NCI-H524 treated with DMSO at 0.1 percent for 48 hours (cell line): Measurements from ENCODE around the gene LAMA2.

ENCODE experiments used
- DNase-seq: peaks from one replicate; lab custom pipeline; 2025; lab: John Stamatoyannopoulos, UW

The LAMA2 gene

DNA sequence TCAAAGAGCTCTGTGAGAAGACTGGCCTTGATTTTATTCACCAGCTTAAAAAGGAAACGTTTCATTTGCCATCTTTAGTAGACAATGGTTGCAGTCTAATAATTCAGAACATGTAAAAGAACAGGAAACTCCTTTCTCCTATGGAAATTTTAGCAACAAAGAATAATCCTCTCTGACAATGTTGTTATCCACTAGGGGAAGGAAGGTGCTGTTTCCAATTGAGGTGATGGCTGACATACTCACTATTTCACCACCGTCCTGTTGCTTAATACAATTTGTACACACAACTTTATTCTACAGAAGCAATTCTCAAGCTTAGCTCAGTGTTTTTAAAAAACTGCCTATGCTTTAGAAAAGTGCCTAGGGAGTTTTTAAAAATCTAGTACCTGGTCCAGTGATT is 634.4 kb downstream of the LAMA2 start:
- no peak for DNase-seq

DNA sequence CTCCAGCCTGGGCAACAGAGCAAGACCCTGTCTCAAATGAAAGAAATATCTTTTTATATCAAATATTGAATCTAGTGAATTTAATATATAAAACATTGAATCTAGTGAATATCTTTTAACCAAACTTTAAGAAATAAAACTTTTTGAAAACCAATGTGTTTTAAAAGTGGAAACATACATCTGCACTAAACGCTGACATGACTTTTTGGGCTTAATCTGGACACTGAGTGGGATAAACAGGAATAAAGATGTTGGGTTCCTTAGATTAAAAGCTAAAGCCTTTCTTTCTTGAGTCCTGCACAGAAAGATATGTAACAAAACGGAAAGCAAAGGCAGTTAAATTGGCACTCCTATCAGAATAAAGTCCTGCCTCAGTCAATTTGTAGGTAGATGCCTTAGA is 636.8 kb downstream of the LAMA2 start:
- no peak for DNase-seq

DNA sequence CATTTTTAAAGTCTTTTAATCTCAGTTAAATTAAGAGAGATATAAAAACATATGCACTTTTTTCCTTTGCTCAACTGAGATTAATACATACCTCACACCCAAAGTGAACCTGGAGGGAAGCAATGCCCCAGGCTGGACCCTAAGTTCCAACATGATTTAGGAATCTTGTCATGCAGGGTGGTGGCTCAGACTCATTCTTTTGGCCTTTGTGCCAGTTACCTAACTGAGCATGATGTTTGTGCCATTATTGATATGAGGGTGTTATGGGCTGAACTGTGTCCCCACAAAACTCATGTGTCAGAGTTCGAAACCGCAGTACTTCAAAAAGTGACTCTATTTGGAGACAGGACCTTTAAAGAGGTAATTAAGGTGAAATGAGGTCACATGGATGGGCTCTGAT is 639.0 kb downstream of the LAMA2 start:
- no peak for DNase-seq

DNA sequence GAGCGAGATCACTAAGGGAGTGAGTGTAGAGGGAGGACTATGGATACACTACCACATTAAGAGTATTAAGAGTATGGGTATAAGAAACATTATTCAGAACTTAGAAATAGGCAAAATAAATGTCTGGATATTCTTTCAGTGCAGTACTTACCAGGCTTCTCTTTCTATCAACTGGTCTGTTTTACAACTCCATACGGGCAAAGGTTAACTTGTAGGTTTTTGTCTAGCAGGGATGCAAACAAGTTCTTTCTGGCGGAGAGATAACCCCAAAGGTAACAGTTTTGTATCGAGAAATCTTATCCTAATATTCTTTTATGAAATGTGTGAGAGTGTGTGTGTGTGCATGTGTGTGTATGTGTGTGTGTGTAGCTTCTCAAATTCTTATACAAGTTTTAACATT is 640.9 kb downstream of the LAMA2 start:
- DNase-seq: no peak

DNA sequence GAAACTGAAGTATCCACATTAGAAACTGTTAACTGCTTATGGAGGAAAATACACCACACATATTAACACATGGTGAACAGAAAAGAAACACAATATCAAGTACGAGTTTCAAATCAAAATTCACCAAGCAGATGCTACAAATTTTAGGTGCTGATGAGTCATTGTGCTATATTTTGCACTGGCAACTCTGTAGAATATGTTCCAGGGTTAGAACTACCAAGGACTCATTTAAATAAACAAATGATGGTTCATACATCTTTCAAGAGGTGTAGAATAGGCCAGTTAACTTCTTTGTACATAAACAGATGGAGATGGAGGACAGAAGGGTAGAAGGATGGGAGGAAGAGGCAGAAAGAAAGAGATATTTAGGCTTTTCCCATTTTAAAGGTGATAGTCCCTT is 642.1 kb downstream of the LAMA2 start:
- DNase-seq: no peak

DNA sequence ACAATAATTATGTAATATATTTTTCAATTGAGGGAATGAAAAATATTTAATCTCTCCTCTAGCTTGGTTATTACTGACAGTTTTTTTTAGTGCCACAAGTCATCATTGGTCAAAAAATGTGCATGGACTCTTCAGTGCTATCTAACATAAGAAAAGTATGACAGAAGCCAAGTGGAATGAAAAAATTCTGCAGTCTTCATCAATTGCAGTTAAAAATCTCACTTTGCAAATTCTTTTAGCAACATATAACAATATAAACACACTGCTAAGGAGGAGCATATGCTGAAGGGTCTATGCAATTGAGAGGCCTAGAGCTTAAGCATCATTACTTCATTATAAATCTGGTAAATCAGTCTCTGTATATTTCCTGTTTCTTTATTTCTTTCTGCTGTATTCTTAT is 652.0 kb downstream of the LAMA2 start:
- DNase-seq: no peak

DNA sequence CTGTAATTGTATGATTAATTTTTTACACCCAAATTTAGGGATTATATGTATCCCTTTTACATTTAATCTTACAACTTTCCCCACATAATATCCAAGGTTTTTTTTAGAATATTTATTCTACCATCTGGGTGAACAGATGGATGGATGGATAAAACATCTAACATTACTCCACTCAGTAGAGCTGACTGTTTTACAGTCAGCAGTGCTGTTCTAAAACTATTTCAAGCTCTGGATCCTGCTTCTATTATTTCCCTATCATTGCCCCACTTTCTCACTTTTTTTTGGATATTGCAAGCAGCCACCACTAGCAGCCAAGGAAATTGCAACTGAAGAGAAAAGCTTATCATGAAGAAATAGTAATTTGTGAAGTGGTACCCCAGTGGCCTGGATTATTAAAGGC is 653.3 kb downstream of the LAMA2 start:
- DNase-seq: peak; percentile 88

DNA sequence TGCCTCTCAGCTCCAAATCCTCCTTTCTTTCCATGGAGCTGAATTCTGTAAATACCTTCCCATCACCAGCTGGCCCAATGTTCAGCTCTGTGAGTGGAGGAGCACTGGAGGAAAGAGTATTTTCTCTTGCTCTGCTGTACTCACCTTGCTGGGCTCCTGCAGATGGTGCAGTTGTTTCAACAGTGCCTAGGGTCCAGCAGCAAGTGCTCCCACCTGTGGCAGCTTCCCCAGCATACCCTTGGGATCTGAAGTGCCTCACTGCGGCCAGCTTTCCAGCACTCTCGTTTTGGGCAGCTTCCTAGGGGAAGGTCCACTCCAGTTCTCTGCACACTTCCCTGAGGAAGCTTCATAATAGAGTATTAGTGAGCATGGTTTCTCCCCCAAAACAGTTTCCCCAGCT is 656.1 kb downstream of the LAMA2 start:
- DNase-seq: no peak

DNA sequence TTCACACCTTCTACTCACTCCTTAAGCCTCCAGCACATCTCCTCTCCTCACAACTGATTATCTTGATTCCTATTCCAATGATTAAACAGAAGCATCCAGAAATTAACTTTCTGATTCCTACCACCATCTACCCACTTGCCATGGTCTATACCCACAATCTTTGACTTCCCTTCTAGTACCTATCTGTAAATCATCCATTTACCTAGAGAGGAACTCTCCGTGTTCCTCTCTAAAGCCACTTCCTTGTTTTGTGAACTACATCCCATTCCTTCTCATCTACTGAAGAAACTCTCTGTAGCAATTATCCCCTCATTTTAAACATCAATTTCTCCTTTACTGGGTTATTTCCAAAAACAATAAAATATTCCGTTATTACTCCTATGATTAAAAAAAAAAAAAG is 659.8 kb downstream of the LAMA2 start:
- no peak for DNase-seq

DNA sequence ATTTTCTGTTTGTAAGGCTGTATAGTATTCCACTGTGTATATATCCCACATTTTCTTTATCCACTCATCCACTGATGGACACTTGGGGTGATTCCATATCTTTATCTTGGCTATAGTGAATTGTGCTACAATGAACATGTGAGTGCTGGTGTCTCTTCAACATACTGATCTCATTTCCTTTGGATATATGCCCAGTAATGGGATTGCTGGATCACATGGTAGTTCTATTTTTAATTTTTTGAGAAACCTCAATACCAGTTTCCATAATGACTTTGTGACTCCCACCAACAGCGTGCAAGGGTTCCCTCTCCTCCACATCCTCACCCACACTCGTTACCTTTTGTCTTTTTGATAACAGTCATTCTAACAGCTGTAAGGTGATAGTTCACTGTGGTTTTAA is 661.0 kb downstream of the LAMA2 start:
- DNase-seq: no peak

DNA sequence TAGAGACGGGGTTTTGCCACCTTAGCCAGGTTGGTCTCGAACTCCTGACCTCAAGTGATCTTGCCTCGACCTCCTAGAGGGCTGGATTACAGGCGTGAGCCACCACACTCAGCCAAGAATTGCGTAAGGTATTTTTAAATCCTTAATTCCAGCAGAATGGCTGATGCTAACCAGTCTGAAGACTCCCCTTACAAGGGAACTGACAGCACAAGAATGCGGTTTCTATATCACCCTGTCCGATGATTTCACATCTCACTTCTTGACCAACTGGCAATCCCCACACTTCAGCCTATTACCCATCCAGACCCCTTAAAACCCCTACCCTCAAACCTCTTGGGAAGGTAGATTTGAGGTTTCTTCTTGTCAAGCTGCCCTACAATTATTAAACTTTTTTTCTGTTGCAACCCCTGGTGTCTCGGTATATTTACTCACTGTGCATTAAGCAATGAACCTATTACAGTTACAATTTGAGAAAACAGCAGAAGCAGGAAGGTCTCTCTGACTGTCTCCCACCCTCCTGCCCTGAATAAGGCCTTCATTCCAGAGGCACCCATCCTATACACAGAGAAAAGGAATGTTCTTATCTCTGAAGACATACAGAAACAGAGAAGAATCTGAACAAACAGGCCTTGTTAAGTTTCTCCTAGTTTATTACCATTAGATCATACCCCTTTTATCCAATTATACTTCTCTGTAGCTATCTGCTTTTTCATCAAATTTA is 662.1 kb downstream of the LAMA2 start:
- DNase-seq: no peak

DNA sequence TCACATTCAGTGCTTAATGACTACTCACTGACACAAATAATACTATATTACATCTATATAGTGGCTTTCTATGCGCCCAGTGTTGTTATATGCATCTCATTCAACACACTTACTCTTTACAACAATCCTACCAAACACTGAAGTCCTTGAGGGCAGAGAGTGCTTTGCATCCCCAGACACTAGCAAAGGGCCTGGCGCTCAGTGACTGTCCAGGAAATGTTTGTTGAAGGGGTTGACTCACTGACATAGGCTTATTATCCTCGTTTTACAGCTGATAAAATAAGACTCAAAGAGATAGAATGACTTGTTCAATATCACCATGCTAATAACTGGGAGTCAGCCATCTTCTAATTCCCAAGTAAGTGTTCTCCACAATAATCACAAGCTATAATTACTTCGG is 663.8 kb downstream of the LAMA2 start:
- DNase-seq: no peak

DNA sequence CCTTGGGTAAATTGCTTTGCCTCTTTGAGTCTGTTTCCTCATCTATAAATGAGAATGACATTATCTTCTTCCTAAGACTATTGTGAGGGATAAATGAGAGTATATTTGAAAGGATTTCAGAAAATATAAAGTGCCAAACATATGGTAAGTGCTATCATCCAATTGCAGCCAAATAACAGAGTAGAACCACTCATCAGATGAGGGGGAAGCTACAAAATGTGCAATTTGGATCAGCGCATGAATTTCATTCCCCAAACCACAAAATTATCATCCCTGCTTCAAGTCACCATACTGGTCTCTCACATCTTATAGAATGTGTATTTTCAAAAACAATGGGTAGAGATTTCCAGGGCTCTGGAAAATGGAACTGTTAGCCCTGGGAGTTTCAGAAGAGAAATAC is 668.5 kb downstream of the LAMA2 start:
- DNase-seq: no peak

DNA sequence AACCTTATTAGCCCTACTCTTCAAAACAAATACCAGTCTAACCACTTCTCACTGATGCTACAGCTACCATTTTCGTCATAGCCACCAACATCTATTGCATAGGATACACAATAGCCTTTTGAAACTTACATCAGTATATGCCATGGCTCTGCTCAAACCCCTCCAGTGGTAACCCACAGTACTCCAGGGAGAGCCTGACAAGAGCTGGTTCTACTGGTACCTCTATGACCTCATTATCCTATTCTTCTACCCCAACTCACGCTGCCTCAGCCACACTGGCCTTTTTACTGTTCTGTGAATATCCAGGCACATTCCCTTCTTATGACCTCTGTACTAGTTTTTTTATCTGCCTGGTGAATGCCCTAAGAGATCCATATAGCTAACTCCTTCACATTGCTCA is 669.5 kb downstream of the LAMA2 start:
- no peak for DNase-seq

DNA sequence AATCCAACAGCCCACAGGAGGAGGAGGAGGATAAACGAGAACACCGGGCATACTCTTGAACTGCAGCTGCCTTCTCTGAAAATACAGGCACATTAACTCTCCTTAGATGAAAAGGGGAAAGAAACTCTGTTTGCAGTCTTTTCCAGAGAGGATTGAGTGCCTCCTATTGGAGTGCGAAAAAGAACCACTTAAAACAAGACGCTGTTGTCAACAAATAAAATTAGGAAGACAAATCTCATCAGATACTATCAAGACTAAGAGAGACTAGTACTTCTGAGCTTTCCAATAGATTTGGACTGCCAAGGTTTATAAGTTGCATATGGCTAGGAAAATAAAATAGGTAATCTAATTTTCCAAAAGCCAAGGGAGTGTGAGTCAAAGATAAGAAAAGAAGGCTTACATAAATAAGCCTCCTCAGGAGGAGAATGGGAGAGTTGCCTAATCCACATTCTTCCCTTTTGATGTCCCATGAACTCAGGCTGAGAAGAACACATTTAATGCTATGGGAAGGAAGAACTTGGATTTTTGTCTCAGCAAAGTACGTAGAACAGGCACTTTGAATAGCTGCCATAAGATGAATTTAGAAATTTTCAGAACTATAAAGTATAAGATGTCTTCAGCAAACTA is 672.4 kb downstream of the LAMA2 start:
- DNase-seq: no peak

DNA sequence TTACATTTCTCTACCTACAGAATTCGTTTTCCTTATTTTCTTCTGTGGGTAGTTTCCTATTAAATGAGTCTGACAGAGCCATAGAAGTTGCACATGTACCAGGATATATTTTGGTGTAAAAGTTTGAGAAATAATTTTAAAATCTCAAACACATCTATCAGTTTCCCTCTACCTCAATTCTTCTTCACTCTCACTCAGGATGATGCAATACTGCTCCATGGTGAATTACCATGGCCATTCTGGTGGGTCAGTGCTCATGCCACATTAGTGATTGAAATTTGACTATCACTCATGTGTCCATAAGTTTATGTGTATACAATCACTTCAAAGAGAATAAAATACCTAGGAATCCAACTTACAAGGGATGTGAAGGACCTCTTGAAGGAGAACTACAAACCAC is 675.3 kb downstream of the LAMA2 start:
- no peak for DNase-seq

DNA sequence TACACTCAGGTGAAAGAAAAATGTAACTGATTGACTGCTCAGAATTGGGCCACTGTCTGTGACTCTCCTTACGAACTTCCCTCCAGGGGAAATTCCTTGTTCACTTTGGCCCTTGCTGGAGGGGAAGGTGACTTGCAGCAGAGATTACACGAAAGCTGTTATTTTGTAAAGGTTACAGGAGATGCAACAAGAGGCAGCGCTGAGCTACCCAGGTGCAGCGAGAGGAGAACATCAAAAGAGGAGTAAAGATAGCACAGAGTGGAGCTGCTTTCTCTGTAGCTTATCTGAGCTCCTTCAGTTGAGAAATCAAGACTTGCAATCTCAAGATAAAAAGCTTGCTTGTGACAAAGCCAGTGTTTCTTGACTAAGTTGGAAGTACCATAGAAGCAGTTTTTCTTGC is 682.4 kb downstream of the LAMA2 start:
- no peak for DNase-seq

DNA sequence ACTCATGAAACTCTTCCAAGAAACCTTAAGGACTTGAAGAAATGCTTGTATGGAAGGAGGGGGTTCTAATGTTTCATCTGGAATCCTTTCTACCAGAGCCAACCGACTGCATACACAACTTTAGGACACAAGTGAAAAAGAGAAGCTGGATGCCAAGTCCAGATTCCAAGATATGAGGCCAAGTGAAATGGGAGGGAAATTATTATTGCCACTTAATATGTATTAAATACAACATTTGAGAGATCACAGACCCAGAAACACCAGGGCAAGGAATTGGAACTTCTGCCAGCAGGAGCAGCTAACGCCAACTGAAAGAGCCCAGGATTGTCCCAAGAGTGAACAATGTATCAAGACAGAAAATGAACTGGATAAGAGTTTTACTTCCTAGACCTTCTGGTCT is 682.9 kb downstream of the LAMA2 start:
- no peak for DNase-seq
